Caco-2 (cell line): ENCODE measurements around the gene FHOD3. TPM values are rescaled to one million over a fixed set of nuclear protein-coding genes. Genes with fewer than 3 reads are reported as not detected.

ENCODE experiments used
- BruUV-seq: library from RNA; stranded (reverse); fragments of 400-500 nt; replicated peaks from 2 replicates; lab custom pipeline; 2021; lab: Mats Ljungman, UMichigan
- CTCF ChIA-PET: fragments of 300-600 bp; sonication (Branson Sonifier 250); formaldehyde crosslinking; loops from one replicate; lab custom pipeline; 2022; ENCODE audit warnings: antibody characterized with exemption; lab: Charles Lee
- POLR2A ChIA-PET: fragments of 300-600 bp; sonication (Branson Sonifier 250); formaldehyde crosslinking; loops from one replicate; lab custom pipeline; 2022; ENCODE audit warnings: antibody characterized with exemption; lab: Charles Lee
- DNase-seq, 2 experiments: peaks; one replicate each; pipeline versions ENCODE4 v3.0.0 to v3.0.0-alpha.2; 2020 to 2022
- H3K27me3 ChIP-seq: replicated peaks from 2 replicates; pipeline ENCODE4 v1.6.0; 2011; ENCODE audit warnings: low read length; ENCODE audit not compliant: control insufficient read depth, insufficient read depth
- H3K36me3 ChIP-seq: 2 replicates; pipeline ENCODE4 v1.5.1; 2011; ENCODE audit warnings: low read length; ENCODE audit not compliant: control insufficient read depth, insufficient read depth
- H3K4me1 ChIP-seq: fragments of 250-450 bp; sonication (Bioruptor Pico); 2 replicates; pipeline ENCODE4 v1.5.1; 2020; ENCODE audit warnings: mild to moderate bottlenecking
- H3K4me3 ChIP-seq: 2 replicates; pipeline ENCODE4 v1.5.1; 2011; ENCODE audit warnings: low read depth, mild to moderate bottlenecking, control low read depth, low read length
- H3K9me3 ChIP-seq: fragments of 250-450 bp; sonication (Bioruptor Pico); 2 replicates; pipeline ENCODE4 v1.5.1; 2020; ENCODE audit warnings: mild to moderate bottlenecking, moderate library complexity
- H3K27ac Mint-ChIP-seq: one replicate; pipeline ENCODE4 v1.8.0; 2022; ENCODE audit warnings: mixed read lengths; ENCODE audit not compliant: unreplicated experiment
- H3K27me3 Mint-ChIP-seq: one replicate; pipeline ENCODE4 v1.8.0; 2022; ENCODE audit warnings: mixed read lengths; ENCODE audit not compliant: insufficient read depth, unreplicated experiment
- H3K36me3 Mint-ChIP-seq: one replicate; pipeline ENCODE4 v1.8.0; 2022; ENCODE audit warnings: mild to moderate bottlenecking, mixed read lengths; ENCODE audit not compliant: insufficient read depth, unreplicated experiment
- H3K4me1 Mint-ChIP-seq: one replicate; pipeline ENCODE4 v1.8.0; 2022; ENCODE audit warnings: low read depth, mixed read lengths; ENCODE audit not compliant: unreplicated experiment
- H3K4me3 Mint-ChIP-seq: one replicate; pipeline ENCODE4 v1.8.0; 2022; ENCODE audit warnings: mild to moderate bottlenecking, moderate library complexity, mixed read lengths; ENCODE audit not compliant: unreplicated experiment
- H3K9me3 Mint-ChIP-seq: one replicate; pipeline ENCODE4 v1.8.0; 2022; ENCODE audit warnings: mixed read lengths; ENCODE audit not compliant: unreplicated experiment
- intact Hi-C: fragments of 100-400 bp; cut with micrococcal nuclease; formaldehyde crosslinking; loops from one replicate; pipeline ENCODE4 v1.10.0; 2022; ENCODE audit not compliant: unreplicated experiment
- total RNA-seq: library from RNA; stranded (reverse); gene quantifications from 2 replicates; pipeline ENCODE4 v1.2.3, GENCODE V29; 2022
- TF ChIP-seq, protein P1 (sequence below), 2 experiments: fragments of 200-600 bp in 1 of 2; IDR thresholded peaks; 1 replicate in 1 of 2; 2 replicates in 1 of 2; pipeline versions ENCODE4 v1.5.1 to v1.8.0; 2011 to 2022; ENCODE audit warnings: antibody characterized with exemption in 1 of 2, control low read depth in 1 of 2, inconsistent platforms in 1 of 2, low read depth in 1 of 2, low read length in 1 of 2, mild to moderate bottlenecking in 1 of 2, moderate library complexity in 1 of 2; ENCODE audit not compliant: insufficient read depth in 1 of 2, severe bottlenecking in 1 of 2, unreplicated experiment in 1 of 2

The FHOD3 gene
- total RNA-seq, 1 experiment from 2014 or later = not detected

DNA sequence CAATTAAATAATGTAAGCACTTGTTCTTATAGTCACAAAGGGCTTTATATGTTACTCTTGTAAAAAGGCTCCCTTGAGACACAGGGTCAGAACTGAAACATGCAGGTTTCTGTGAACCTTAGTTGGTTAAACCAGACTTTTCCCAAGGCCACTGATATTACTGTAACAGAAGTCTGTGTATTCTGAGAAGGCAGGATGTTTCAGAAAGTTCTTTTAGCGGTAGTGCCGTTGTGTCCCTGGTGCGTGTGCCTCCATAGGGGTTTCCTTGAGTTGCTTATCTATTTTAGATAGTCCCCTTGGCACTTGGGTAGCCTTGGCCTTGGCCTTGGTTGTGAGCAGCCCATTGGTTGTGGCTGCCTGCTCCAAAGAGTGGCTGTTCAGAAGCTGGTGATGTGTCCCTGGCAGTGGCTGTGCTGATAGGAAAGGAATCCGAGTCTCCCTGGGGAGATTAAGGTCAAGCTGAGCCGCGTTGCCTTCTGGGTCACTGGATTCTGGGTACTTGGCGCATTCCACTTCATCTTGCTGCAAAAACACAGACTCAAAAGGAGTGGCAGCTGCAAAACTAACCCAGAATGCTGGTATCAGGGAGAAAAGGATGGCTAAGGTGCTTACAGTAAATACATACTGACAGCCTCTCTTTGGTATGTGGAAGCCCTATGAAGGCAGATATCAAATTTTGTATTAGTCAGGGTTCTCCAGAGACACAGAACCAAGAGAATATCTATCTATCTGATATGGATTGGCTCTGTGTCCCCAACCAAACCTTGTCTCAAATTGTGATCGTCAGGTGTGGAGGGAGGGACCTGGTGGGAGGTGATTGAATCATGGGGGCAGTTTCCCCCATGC lies 69.7 kb downstream of the FHOD3 start:
- Histone ChIP-seq H3K27me3 (no peaks in the 10 kb centered on the region), H3K9me3 (no peaks in the 10 kb centered on the region), H3K36me3 (no peaks in the 10 kb centered on the region), H3K4me3 (no peak overlapping the region), H3K4me1 (no peaks in the 10 kb centered on the region)
- Mint-ChIP-seq H3K36me3 (peaks cover 6% of the 10 kb centered on the region), H3K4me3 (no peak overlapping the region), H3K27ac (no peak overlapping the region), H3K4me1 (no peaks in the 10 kb centered on the region), H3K27me3 (peaks cover 9% of the 10 kb centered on the region), H3K9me3 (no peaks in the 10 kb centered on the region)
- CTCF ChIA-PET = no interaction called here
- POLR2A ChIA-PET = no interaction called here
- intact Hi-C loops = no loop called here
- BruUV-seq = no TSS peak
- DNase-seq = no peak
- TF ChIP-seq, protein P1, sequence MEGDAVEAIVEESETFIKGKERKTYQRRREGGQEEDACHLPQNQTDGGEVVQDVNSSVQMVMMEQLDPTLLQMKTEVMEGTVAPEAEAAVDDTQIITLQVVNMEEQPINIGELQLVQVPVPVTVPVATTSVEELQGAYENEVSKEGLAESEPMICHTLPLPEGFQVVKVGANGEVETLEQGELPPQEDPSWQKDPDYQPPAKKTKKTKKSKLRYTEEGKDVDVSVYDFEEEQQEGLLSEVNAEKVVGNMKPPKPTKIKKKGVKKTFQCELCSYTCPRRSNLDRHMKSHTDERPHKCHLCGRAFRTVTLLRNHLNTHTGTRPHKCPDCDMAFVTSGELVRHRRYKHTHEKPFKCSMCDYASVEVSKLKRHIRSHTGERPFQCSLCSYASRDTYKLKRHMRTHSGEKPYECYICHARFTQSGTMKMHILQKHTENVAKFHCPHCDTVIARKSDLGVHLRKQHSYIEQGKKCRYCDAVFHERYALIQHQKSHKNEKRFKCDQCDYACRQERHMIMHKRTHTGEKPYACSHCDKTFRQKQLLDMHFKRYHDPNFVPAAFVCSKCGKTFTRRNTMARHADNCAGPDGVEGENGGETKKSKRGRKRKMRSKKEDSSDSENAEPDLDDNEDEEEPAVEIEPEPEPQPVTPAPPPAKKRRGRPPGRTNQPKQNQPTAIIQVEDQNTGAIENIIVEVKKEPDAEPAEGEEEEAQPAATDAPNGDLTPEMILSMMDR (IDR thresholded peaks at IDR 0.05; ENCODE audit: insufficient read depth in 1 of 2, low read depth in 1 of 2, low read length in 1 of 2, severe bottlenecking in 1 of 2, unreplicated experiment in 1 of 2) = no peak

DNA sequence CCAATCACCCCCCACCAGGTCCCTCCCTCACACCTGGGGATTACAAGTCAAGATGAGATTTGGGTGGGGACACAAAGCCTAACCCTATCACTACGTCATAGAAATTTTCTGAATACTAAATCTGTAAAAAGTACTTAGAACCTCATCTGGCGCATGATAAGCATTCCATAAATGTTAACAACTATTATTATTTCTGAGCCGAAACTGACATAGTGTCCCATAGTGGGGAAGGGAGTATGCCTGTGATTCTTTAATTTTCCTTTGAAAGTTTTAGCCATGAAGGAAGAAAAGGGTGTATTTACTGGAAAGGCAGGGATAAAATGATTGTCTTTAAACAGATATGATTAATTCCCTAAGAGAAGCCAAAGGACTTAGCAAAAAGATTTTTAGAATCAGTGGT lies 71.4 kb downstream of the FHOD3 start:
- Mint-ChIP-seq H3K4me3 (no peak overlapping the region), H3K9me3 (no peaks in the 10 kb centered on the region), H3K27ac (no peak overlapping the region), H3K27me3 (peaks cover 12% of the 10 kb centered on the region), H3K4me1 (no peaks in the 10 kb centered on the region), H3K36me3 (peaks cover 6% of the 10 kb centered on the region)
- intact Hi-C loops = no loop called here
- no peak for DNase-seq
- no TSS peak for BruUV-seq
- no peaks in the 10 kb centered on the region for H3K36me3 ChIP-seq
- H3K27me3 ChIP-seq = no peaks in the 10 kb centered on the region
- POLR2A ChIA-PET = no interaction called here
- no peaks in the 10 kb centered on the region for H3K4me1 ChIP-seq
- CTCF ChIA-PET = no interaction called here
- TF ChIP-seq, protein P1 (IDR thresholded peaks at IDR 0.05; ENCODE audit: insufficient read depth in 1 of 2, low read depth in 1 of 2, low read length in 1 of 2, severe bottlenecking in 1 of 2, unreplicated experiment in 1 of 2) = no peak
- H3K4me3 ChIP-seq = no peak overlapping the region
- no peaks in the 10 kb centered on the region for H3K9me3 ChIP-seq

DNA sequence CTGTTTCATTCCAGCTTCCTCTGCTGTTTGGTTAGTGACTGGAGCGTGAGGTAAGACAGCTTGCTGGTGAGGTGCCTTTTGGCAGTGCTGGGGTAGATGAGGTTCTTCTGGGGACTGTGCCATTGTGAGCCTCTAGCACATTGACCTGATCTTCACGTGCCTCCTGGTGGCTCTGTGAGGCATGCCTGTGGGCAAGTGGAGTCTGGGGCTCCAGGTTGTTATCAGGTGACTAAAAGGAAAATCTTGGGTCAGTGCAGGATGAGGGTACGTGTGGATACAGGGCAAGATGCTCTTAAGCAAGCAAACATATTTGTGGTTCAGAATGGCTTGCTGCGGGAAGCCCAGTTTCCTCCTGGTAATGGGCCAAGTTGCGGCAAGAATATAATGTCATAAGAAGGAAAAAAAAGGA lies 75.4 kb downstream of the FHOD3 start:
- no peak overlapping the region for H3K27ac Mint-ChIP-seq
- no peaks in the 10 kb centered on the region for H3K4me1 ChIP-seq
- no peaks in the 10 kb centered on the region for H3K36me3 ChIP-seq
- TF ChIP-seq, protein P1 (IDR thresholded peaks at IDR 0.05; ENCODE audit: insufficient read depth in 1 of 2, low read depth in 1 of 2, low read length in 1 of 2, severe bottlenecking in 1 of 2, unreplicated experiment in 1 of 2) = no peak
- ChIA-PET POLR2A (no interaction called here), CTCF (no interaction called here)
- H3K9me3 Mint-ChIP-seq = no peaks in the 10 kb centered on the region
- no peaks in the 10 kb centered on the region for H3K4me1 Mint-ChIP-seq
- BruUV-seq = no TSS peak
- peaks cover 5% of the 10 kb centered on the region for H3K27me3 Mint-ChIP-seq
- H3K4me3 ChIP-seq = no peak overlapping the region
- no peak for DNase-seq
- H3K9me3 ChIP-seq = no peaks in the 10 kb centered on the region
- peaks cover 6% of the 10 kb centered on the region for H3K36me3 Mint-ChIP-seq
- intact Hi-C loops = no loop called here
- no peaks in the 10 kb centered on the region for H3K27me3 ChIP-seq
- no peak overlapping the region for H3K4me3 Mint-ChIP-seq
